DMS 273 (cell line): ENCODE data around the gene PLD3.
A peak's percentile ranks its signal among the peaks of the same experiment; 100 is the strongest.

Source experiments
- DNase-seq: peaks from one replicate; lab custom pipeline; 2025; ENCODE audit not compliant: unreplicated experiment; lab: John Stamatoyannopoulos, UW

Gene PLD3

GRCh38 chr19:40348125-40348913, at the start of gene PLD3, which contains the start of gene C19orf47:
TSS of gene PLD3 (plus strand) at chr19:40348695. CDS start at chr19:40366484, 17,789 bp downstream.
TSS of gene C19orf47 (minus strand) at chr19:40348397. CDS start at chr19:40341857, 6,540 bp downstream.
- peak; percentile 100 for DNase-seq

- DNase-seq, result no peak
These were observed 47.8 kb upstream of the PLD3 start for GRCh38 chr19:40300668-40301067.

- no peak for DNase-seq
These were observed 46.1 kb upstream of the PLD3 start for GRCh38 chr19:40302224-40303011.

GRCh38 chr19:40303765-40304164, 44.7 kb upstream of the PLD3 start:
- no peak for DNase-seq

- DNase-seq, result peak; percentile 20
These were observed 44.2 kb upstream of the PLD3 start for GRCh38 chr19:40304306-40304705.

GRCh38 chr19:40305403-40305802, 43.1 kb upstream of the PLD3 start:
- peak; percentile 91 for DNase-seq

GRCh38 chr19:40309666-40310065, 38.8 kb upstream of the PLD3 start:
- DNase-seq, result no peak

- DNase-seq, result no peak
These were observed 36.0 kb upstream of the PLD3 start for GRCh38 chr19:40312533-40312932.

- no peak for DNase-seq
These were observed 35.1 kb upstream of the PLD3 start for GRCh38 chr19:40313229-40313983.

- no peak for DNase-seq
These were observed 33.8 kb upstream of the PLD3 start for GRCh38 chr19:40314656-40315055.

GRCh38 chr19:40315812-40316470, 32.6 kb upstream of the PLD3 start:
- no peak for DNase-seq

- DNase-seq, result no peak
These were observed 31.2 kb upstream of the PLD3 start for GRCh38 chr19:40317338-40317737.

GRCh38 chr19:40320558-40320935, 27.9 kb upstream of the PLD3 start:
- DNase-seq, result no peak

- DNase-seq, result no peak
These were observed 27.4 kb upstream of the PLD3 start for GRCh38 chr19:40321076-40321475.

- DNase-seq, result no peak
These were observed 26.8 kb upstream of the PLD3 start for GRCh38 chr19:40321566-40322270.

GRCh38 chr19:40322271-40322610, 26.3 kb upstream of the PLD3 start:
- no peak for DNase-seq

GRCh38 chr19:40322951-40323615, 25.4 kb upstream of the PLD3 start:
- DNase-seq, result no peak

GRCh38 chr19:40323705-40324104, 24.8 kb upstream of the PLD3 start:
- DNase-seq, result no peak

GRCh38 chr19:40326201-40326600, 22.3 kb upstream of the PLD3 start:
- DNase-seq, result no peak

- no peak for DNase-seq
These were observed 17.4 kb upstream of the PLD3 start for GRCh38 chr19:40331052-40331451.
